ENCODE results near the gene MVP. TPM values are rescaled to one million over a fixed set of nuclear protein-coding genes. Genes with fewer than 3 reads are reported as not detected.
A peak's percentile ranks its signal among the peaks of the same experiment; 100 is the strongest.

The MVP gene
- total and polyA plus RNA-seq, 4 donors, result 150 to 322 (median 253) TPM

- H3K36me3 ChIP-seq (ENCODE audit: control insufficient read depth in 4 of 4, insufficient read depth in 4 of 4, low read length in 4 of 4), result peaks cover 0 to 20% (median 13%) of the 10 kb centered on the region in 4 donors
- peaks cover 3 to 67% (median 25%) of the 10 kb centered on the region in 5 donors for H3K4me1 ChIP-seq (ENCODE audit: control insufficient read depth in 5 of 5, insufficient read depth in 5 of 5, low read length in 5 of 5)
- H3K27me3 ChIP-seq (ENCODE audit: control insufficient read depth in 3 of 3, insufficient read depth in 3 of 3, low read length in 2 of 3), result no peaks in the 10 kb centered on the region
- WGBS, 2 donors, result 78 to 82% methylated on average over 24 of the region's 24 CpGs
- no peaks in the 10 kb centered on the region for H3K9me3 ChIP-seq (ENCODE audit: control insufficient read depth in 4 of 4, insufficient read depth in 3 of 4, low read length in 3 of 4)
- H3K9ac ChIP-seq (ENCODE audit: insufficient read depth in 1 of 2, low read length in 2 of 2), result no peak overlapping the region
- ATAC-seq (ENCODE audit: insufficient read depth, low FRiP score) (no peak), DNase-seq (no peak)
- TF ChIP-seq, protein P1, sequence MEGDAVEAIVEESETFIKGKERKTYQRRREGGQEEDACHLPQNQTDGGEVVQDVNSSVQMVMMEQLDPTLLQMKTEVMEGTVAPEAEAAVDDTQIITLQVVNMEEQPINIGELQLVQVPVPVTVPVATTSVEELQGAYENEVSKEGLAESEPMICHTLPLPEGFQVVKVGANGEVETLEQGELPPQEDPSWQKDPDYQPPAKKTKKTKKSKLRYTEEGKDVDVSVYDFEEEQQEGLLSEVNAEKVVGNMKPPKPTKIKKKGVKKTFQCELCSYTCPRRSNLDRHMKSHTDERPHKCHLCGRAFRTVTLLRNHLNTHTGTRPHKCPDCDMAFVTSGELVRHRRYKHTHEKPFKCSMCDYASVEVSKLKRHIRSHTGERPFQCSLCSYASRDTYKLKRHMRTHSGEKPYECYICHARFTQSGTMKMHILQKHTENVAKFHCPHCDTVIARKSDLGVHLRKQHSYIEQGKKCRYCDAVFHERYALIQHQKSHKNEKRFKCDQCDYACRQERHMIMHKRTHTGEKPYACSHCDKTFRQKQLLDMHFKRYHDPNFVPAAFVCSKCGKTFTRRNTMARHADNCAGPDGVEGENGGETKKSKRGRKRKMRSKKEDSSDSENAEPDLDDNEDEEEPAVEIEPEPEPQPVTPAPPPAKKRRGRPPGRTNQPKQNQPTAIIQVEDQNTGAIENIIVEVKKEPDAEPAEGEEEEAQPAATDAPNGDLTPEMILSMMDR (IDR thresholded peaks at IDR 0.05; ENCODE audit: control extremely low read depth, extremely low read depth), result no peak
- no peak overlapping the region for H3K4me3 ChIP-seq
- no peak overlapping the region for H3K27ac ChIP-seq (ENCODE audit: low read depth in 1 of 2, low read length in 1 of 2)
These were observed 6.4 kb upstream of the MVP start for GRCh38 chr16:29813644-29814562.

GRCh38 chr16:29814592-29814991 is 5.7 kb upstream of the MVP start:
- ATAC-seq (ENCODE audit: insufficient read depth, low FRiP score), result no peak
- H3K27ac ChIP-seq (ENCODE audit: low read depth in 1 of 2, low read length in 1 of 2), result no peak overlapping the region
- H3K4me1 ChIP-seq (ENCODE audit: control insufficient read depth in 5 of 5, insufficient read depth in 5 of 5, low read length in 5 of 5), result peaks cover 3 to 63% (median 22%) of the 10 kb centered on the region in 5 donors
- H3K27me3 ChIP-seq (ENCODE audit: control insufficient read depth in 3 of 3, insufficient read depth in 3 of 3, low read length in 2 of 3), result no peaks in the 10 kb centered on the region
- TF ChIP-seq, protein P1 (IDR thresholded peaks at IDR 0.05; ENCODE audit: control extremely low read depth, extremely low read depth), result no peak
- no peak overlapping the region for H3K9ac ChIP-seq (ENCODE audit: insufficient read depth in 1 of 2, low read length in 2 of 2)
- no peak overlapping the region for H3K4me3 ChIP-seq
- peaks cover 0 to 19% (median 13%) of the 10 kb centered on the region in 4 donors for H3K36me3 ChIP-seq (ENCODE audit: control insufficient read depth in 4 of 4, insufficient read depth in 4 of 4, low read length in 4 of 4)
- WGBS, 2 donors, result 76 to 89% methylated on average over 4 to 5 of the region's 5 CpGs
- DNase-seq, result no peak
- H3K9me3 ChIP-seq (ENCODE audit: control insufficient read depth in 4 of 4, insufficient read depth in 3 of 4, low read length in 3 of 4), result no peaks in the 10 kb centered on the region

DNA sequence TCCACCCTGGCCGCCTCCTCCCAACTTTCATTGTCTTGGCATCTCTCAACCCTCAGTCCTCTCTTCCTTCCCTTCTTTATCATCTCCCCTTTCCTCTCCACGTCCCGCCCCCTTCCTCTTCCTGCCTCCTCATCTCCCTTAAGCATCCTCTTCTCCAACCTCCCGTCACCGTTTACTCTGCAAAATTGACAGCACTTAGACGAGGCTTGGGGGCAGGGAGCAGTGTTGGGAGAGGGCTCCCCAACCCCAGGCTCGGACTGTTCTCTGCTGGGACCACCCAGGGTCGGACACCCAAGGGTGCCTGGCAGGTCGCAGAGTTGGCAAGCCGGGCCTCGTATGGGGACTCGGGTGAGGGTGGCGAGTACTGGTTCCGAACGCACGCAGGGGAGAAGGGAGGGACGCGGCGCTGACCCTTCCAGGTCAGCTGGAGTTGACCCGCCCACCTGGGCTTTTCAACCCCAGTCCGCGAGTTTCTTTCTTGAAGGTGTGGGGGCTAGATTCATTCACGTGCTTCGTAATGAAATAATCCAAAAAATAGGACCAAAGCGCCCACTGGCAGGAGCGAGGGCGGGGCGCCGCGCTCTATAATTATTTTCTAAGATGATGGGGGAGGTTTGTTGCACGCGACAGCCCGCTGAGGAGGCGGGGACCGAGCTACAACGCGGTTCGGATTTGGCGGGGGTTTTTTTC is 5.1 kb upstream of the MVP start:
- H3K4me3 ChIP-seq, result no peak overlapping the region
- WGBS, 2 donors, result 4 to 5% methylated on average over 39 of the region's 39 CpGs
- no peak for DNase-seq
- no peaks in the 10 kb centered on the region for H3K27me3 ChIP-seq (ENCODE audit: control insufficient read depth in 3 of 3, insufficient read depth in 3 of 3, low read length in 2 of 3)
- H3K9ac ChIP-seq (ENCODE audit: insufficient read depth in 1 of 2, low read length in 2 of 2), result peak overlapping the region in 1 of 2 donors; percentile 42
- TF ChIP-seq, protein P1 (IDR thresholded peaks at IDR 0.05; ENCODE audit: control extremely low read depth, extremely low read depth), result no peak
- H3K9me3 ChIP-seq (ENCODE audit: control insufficient read depth in 4 of 4, insufficient read depth in 3 of 4, low read length in 3 of 4), result no peaks in the 10 kb centered on the region
- no peak for ATAC-seq (ENCODE audit: insufficient read depth, low FRiP score)
- H3K27ac ChIP-seq (ENCODE audit: low read depth in 1 of 2, low read length in 1 of 2), result peak overlapping the region; percentile 24 to 37
- peaks cover 0 to 20% (median 11%) of the 10 kb centered on the region in 4 donors for H3K36me3 ChIP-seq (ENCODE audit: control insufficient read depth in 4 of 4, insufficient read depth in 4 of 4, low read length in 4 of 4)
- peaks cover 3 to 63% (median 21%) of the 10 kb centered on the region in 5 donors for H3K4me1 ChIP-seq (ENCODE audit: control insufficient read depth in 5 of 5, insufficient read depth in 5 of 5, low read length in 5 of 5)
